Osteocyte (in vitro differentiated cells): ENCODE results near the gene PDE6B. TPM values are rescaled to one million over a fixed set of nuclear protein-coding genes. Genes with fewer than 3 reads are reported as not detected.

Experiments used
- DNase-seq: peaks from one replicate; pipeline ENCODE4 v3.0.0; 2021; ENCODE audit warnings: mixed read lengths; ENCODE audit not compliant: unreplicated experiment; ENCODE audit errors: extremely low spot score
- H3K27ac Mint-ChIP-seq: one replicate; pipeline ENCODE4 v1.8.0; 2021; ENCODE audit warnings: mild to moderate bottlenecking, mixed read lengths; ENCODE audit not compliant: unreplicated experiment
- H3K27me3 Mint-ChIP-seq: one replicate; pipeline ENCODE4 v1.8.0; 2021; ENCODE audit warnings: mixed read lengths; ENCODE audit not compliant: unreplicated experiment
- H3K36me3 Mint-ChIP-seq: one replicate; pipeline ENCODE4 v1.8.0; 2021; ENCODE audit warnings: mixed read lengths; ENCODE audit not compliant: unreplicated experiment
- H3K4me1 Mint-ChIP-seq: one replicate; pipeline ENCODE4 v1.8.0; 2021; ENCODE audit warnings: mixed read lengths; ENCODE audit not compliant: unreplicated experiment
- H3K4me3 Mint-ChIP-seq: one replicate; pipeline ENCODE4 v1.8.0; 2021; ENCODE audit warnings: mild to moderate bottlenecking, moderate library complexity, mixed read lengths; ENCODE audit not compliant: unreplicated experiment
- H3K9me3 Mint-ChIP-seq: one replicate; pipeline ENCODE4 v1.8.0; 2021; ENCODE audit warnings: mixed read lengths; ENCODE audit not compliant: unreplicated experiment
- total RNA-seq: library from RNA; stranded (reverse); gene quantifications from 2 replicates; pipeline ENCODE4 v1.2.1, GENCODE V29; 2021
- TF ChIP-seq, protein P1 (sequence below): fragments of 200-600 bp; sonication (generic); IDR thresholded peaks from 2 replicates; pipeline ENCODE4 v1.5.0; 2021; ENCODE audit warnings: antibody characterized with exemption, mild to moderate bottlenecking, moderate library complexity

PDE6B gene
- total RNA-seq, 1 donor from 2014 or later = 1.6 TPM

DNA sequence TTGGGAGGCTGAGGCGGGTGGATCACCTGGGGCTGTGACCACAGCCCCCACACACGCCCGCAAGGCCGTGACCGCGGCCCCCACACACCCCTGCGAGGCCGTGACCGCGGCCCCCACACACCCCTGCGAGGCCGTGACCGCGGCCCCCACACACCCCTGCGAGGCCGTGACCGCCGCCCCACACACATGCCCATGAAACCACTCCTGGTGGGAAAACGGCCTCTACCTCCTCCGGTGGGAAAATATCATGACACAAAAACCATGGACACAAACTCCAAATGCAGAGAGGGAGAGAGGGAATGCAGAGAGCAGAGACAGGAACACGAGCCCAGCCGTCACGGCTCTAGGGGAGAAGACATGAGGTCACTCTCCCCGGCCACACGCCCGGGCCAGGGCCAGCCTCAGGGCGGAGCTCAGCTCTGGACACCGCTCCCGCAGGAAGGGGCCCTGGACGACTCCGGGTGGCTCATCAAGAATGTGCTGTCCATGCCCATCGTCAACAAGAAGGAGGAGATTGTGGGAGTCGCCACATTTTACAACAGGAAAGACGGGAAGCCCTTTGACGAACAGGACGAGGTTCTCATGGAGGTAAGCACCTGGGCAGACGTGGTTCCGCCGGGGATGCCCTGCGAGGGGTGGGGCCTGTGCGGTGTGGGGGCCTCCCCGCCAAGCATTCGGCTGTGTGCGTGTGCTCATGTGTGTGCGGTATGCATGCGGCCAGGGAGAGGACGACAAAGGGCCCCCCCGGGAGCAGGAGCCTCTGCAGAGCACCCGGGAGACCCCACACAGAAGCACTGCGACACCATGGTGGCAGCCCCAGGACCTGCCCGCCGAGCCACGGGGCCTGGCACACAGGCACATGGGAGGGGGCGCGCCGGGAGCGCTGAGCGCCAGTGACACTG, 31.3 kb downstream of the PDE6B start:
- Mint-ChIP-seq H3K27me3 (no peaks in the 10 kb centered on the region), H3K27ac (no peak overlapping the region), H3K9me3 (no peaks in the 10 kb centered on the region), H3K4me3 (no peak overlapping the region), H3K36me3 (no peaks in the 10 kb centered on the region), H3K4me1 (no peaks in the 10 kb centered on the region)
- TF ChIP-seq, protein P1, sequence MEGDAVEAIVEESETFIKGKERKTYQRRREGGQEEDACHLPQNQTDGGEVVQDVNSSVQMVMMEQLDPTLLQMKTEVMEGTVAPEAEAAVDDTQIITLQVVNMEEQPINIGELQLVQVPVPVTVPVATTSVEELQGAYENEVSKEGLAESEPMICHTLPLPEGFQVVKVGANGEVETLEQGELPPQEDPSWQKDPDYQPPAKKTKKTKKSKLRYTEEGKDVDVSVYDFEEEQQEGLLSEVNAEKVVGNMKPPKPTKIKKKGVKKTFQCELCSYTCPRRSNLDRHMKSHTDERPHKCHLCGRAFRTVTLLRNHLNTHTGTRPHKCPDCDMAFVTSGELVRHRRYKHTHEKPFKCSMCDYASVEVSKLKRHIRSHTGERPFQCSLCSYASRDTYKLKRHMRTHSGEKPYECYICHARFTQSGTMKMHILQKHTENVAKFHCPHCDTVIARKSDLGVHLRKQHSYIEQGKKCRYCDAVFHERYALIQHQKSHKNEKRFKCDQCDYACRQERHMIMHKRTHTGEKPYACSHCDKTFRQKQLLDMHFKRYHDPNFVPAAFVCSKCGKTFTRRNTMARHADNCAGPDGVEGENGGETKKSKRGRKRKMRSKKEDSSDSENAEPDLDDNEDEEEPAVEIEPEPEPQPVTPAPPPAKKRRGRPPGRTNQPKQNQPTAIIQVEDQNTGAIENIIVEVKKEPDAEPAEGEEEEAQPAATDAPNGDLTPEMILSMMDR = no peak
- DNase-seq = no peak

DNA sequence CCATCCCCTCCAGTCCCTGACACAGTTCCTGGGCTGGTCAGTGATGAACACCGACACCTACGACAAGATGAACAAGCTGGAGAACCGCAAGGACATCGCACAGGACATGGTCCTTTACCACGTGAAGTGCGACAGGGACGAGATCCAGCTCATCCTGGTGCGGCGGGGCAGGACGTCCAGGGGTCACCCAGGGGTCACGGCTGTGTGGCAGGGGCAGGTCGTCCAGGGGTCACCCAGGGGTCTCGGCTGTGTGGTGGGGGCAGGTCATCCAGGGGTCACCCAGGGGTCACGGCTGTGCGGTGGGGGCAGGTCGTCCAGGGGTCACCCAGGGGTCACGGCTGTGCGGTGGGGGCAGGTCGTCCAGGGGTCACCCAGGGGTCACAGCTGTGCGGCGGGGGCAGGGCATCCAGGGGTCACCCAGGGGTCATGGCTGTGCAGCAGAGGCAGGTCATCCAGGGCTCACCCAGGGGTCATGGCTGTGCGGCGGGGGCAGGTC, 32.0 kb downstream of the PDE6B start:
- H3K4me1 Mint-ChIP-seq = no peaks in the 10 kb centered on the region
- H3K4me3 Mint-ChIP-seq = no peak overlapping the region
- DNase-seq = no peak
- no peaks in the 10 kb centered on the region for H3K27me3 Mint-ChIP-seq
- H3K9me3 Mint-ChIP-seq = no peaks in the 10 kb centered on the region
- H3K27ac Mint-ChIP-seq = no peak overlapping the region
- TF ChIP-seq, protein P1 = no peak
- no peaks in the 10 kb centered on the region for H3K36me3 Mint-ChIP-seq

DNA sequence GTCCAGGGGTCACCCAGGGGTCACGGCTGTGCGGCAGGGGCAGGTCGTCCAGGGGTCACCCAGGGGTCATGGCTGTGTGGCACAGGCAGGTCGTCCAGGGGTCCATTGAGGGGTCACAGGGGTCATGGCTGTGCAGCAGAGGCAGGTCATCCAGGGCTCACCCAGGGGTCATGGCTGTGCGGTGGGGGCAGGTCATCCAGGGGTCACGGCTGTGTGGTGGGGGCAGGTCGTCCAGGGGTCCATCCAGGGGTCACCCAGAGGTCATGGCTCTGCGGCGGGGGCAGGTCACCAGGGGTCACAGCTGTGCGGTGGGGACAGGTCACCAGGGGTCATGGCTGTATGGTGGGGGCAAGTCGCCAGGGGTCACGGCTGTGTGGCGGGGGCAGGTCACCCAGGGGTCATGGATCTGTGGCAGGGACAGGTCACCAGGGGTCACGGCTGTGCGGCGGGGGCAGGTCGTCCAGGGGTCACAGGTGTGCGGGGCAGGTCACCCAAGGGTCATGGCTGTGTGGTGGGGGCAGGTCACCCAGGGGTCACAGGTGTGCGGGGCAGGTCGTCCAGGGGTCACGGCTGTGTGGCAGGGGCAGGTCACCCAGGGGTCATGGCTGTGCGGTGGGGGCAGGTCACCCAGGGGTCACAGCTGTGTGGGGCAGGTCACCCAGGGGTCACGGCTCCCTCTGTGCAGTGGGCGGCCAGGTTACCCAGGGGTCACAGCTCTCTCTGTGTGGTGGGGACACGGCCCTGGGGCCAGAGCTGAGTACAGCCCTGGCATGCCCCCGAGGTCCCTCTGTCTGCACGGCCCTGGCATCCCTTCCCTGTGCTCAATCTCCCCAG, 32.7 kb downstream of the PDE6B start:
- no peak overlapping the region for H3K27ac Mint-ChIP-seq

DNA sequence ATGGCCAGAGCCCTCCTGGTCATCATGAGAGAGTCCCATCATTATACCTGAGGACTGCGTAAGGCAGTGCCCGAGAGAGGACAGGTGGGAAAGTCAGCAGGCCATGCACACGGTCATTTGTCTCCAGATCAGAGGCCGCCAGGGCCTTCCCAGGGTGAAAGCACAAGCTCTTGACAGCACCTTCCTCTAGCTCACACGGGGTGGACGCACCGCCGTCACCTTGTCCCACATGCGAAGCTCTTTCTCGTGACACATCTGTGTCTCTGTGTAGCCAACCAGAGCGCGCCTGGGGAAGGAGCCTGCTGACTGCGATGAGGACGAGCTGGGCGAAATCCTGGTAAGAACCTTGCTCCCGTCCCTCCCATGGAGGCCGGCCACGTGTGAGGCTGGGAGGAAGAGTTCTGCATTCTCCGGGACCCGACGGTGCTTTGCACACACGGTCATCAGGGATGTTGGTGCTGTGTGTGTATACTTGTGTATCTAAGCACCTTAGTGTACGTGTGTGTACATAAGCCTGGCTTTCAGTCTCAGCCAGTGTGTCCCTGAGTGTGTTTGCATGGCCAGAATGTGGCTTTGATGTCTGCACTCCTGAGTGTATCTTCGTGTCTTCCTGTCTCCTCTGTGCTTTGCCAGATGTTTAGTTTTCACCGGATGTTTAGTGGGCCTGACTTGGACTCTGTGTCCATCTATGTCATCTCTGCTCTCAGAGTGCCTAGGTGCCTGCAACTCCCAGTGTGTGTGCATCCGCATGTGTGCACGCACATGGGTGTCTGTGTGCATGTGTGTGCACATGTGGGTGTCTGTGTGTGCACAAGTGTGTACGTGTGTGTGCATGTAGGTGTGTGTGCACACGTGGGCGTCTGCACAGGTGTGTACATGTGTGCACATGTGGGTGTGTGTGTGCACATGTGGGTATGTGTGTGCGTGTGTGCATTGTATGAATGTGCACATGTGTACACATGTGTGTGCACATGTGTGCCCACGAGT, 33.6 kb downstream of the PDE6B start:
- no peaks in the 10 kb centered on the region for H3K36me3 Mint-ChIP-seq
- no peaks in the 10 kb centered on the region for H3K9me3 Mint-ChIP-seq
- peaks cover 1% of the 10 kb centered on the region for H3K4me1 Mint-ChIP-seq
- H3K27ac Mint-ChIP-seq = no peak overlapping the region
- no peak overlapping the region for H3K4me3 Mint-ChIP-seq
- no peaks in the 10 kb centered on the region for H3K27me3 Mint-ChIP-seq
- no peak for DNase-seq
- TF ChIP-seq, protein P1 = no peak

More for the DNA sequence above, 32.7 kb downstream of the PDE6B start:
- DNase-seq = no peak
- no peaks in the 10 kb centered on the region for H3K9me3 Mint-ChIP-seq
- TF ChIP-seq, protein P1 = no peak
- no peaks in the 10 kb centered on the region for H3K36me3 Mint-ChIP-seq
- peaks cover under 1% of the 10 kb centered on the region for H3K4me1 Mint-ChIP-seq
- H3K27me3 Mint-ChIP-seq = no peaks in the 10 kb centered on the region
- no peak overlapping the region for H3K4me3 Mint-ChIP-seq
